Erythroblast (primary cell): ENCODE data around the gene C20orf173.

Experiments used
- DNase-seq, 2 experiments: peaks; one replicate each; lab custom pipeline; 2025; lab: John Stamatoyannopoulos, UW
- GATA1 ChIP-seq: IDR thresholded peaks from 2 replicates; pipeline ENCODE4 v1.6.1; 2011; ENCODE audit warnings: low read depth, mild to moderate bottlenecking, control low read depth, low read length, moderate library complexity
- POLR2A ChIP-seq: IDR thresholded peaks from 2 replicates; pipeline ENCODE4 v1.6.1; 2011; ENCODE audit warnings: mild to moderate bottlenecking, low read length

The C20orf173 gene

DNA sequence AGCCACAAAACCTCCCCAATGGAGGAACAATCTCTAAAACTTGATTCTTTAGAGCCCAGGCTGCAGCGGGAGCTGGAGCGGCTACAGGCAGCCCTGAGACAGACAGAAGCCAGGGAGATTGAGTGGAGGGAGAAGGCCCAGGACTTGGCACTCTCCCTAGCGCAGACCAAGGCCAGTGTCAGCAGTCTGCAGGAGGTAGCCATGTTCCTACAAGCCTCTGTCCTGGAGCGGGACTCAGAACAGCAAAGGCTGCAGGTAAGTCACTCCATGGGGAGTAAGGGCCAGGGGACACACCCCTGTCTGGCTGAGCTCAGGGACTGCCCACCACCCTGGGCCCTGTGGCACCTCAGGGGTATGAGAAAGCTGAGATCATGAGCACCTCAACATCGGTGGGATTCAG, 24.7 kb downstream of the C20orf173 start:
- no peak for DNase-seq
- TF ChIP-seq GATA1: no peak
- TF ChIP-seq POLR2A: no peak

DNA sequence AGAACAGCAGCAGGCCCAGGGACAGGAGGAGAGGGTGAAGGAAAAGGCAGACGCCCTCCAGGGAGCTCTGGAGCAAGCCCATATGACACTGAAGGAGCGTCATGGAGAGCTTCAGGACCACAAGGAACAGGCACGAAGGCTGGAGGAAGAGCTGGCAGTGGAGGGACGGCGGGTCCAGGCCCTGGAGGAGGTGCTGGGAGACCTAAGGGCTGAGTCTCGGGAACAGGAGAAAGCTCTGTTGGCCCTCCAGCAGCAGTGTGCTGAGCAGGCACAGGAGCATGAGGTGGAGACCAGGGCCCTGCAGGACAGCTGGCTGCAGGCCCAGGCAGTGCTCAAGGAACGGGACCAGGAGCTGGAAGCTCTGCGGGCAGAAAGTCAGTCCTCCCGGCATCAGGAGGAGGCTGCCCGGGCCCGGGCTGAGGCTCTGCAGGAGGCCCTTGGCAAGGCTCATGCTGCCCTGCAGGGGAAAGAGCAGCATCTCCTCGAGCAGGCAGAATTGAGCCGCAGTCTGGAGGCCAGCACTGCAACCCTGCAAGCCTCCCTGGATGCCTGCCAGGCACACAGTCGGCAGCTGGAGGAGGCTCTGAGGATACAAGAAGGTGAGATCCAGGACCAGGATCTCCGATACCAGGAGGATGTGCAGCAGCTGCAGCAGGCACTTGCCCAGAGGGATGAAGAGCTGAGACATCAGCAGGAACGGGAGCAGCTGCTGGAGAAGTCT, 25.5 kb downstream of the C20orf173 start:
- no peak for DNase-seq
- no peak for TF ChIP-seq POLR2A
- TF ChIP-seq GATA1: no peak

DNA sequence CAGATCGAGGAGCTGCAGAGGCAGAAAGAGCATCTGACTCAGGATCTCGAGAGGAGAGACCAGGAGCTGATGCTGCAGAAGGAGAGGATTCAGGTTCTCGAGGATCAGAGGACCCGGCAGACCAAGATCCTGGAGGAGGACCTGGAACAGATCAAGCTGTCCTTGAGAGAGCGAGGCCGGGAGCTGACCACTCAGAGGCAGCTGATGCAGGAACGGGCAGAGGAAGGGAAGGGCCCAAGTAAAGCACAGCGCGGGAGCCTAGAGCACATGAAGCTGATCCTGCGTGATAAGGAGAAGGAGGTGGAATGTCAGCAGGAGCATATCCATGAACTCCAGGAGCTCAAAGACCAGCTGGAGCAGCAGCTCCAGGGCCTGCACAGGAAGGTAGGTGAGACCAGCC, 26.2 kb downstream of the C20orf173 start:
- TF ChIP-seq GATA1: no peak
- TF ChIP-seq POLR2A: no peak

DNA sequence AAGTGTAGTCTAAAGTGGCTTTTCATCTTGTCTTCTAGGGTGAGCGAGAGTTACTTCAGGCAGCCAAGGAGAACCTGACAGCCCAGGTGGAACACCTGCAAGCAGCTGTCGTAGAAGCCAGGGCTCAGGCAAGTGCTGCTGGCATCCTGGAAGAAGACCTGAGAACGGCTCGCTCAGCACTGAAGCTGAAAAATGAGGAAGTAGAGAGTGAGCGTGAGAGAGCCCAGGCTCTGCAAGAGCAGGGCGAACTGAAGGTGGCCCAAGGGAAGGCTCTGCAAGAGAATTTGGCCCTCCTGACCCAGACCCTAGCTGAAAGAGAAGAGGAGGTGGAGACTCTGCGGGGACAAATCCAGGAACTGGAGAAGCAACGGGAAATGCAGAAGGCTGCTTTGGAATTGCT, 27.1 kb downstream of the C20orf173 start:
- no peak for DNase-seq
- no peak for TF ChIP-seq POLR2A
- no peak for TF ChIP-seq GATA1

More for the DNA sequence above, 26.2 kb downstream of the C20orf173 start:
- no peak for DNase-seq

DNA sequence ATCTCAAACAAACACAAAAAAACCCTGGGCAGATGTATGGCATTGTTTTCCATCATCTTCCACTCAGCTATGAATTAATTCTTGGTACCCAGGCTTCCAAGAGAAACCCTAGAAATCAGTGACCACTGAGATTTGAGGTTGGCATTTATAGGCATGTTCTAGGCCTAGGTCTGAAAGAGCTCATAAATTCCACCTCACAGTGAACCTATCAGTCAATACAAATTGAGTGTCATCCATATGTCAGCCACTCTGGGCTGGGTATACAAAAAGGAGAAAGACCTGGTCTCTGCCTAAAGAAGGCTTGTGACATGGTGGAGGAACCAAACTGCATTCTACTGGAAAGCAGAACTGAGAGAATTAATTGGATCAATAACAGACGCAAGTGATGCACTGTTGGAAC, 30.2 kb downstream of the C20orf173 start:
- TF ChIP-seq POLR2A (no peak), GATA1 (no peak)

DNA sequence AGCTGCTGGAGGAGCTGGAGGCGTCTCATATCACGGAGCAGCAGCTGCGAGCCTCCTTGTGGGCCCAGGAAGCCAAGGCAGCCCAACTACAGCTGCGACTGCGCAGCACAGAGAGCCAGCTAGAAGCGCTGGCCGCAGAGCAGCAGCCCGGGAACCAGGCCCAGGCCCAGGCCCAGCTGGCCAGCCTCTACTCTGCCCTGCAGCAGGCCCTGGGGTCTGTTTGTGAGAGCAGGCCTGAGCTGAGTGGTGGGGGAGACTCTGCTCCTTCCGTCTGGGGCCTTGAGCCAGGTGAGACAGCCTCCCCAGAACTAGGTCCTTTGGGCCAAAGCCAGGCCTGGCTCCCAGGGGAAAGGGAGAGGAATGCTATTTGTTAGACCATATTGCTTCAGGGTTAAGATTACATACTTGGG, 31.7 kb downstream of the C20orf173 start:
- no peak for DNase-seq
- no peak for TF ChIP-seq GATA1
- TF ChIP-seq POLR2A: no peak

More for the DNA sequence above, 30.2 kb downstream of the C20orf173 start:
- no peak for DNase-seq

DNA sequence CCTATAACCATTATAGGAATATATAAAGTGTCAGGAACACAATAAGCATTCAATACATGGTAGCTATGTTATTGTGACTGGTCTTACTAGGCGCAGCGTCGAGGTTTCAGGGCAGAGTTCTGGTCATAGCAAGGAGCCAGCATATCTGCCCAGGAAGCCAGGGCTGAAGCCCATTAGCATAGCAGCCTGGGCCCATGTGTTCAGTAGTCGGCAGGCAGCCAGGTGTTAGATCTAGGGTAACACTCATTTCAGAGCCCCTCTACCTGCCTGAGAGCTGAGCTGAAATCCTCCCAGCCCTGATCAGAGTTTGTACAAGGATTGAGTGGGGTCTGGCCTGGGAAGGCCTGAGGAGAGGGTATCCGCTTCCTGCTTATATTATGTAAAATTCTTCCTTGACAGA, 32.1 kb downstream of the C20orf173 start:
- DNase-seq: no peak
- no peak for TF ChIP-seq GATA1
- no peak for TF ChIP-seq POLR2A

DNA sequence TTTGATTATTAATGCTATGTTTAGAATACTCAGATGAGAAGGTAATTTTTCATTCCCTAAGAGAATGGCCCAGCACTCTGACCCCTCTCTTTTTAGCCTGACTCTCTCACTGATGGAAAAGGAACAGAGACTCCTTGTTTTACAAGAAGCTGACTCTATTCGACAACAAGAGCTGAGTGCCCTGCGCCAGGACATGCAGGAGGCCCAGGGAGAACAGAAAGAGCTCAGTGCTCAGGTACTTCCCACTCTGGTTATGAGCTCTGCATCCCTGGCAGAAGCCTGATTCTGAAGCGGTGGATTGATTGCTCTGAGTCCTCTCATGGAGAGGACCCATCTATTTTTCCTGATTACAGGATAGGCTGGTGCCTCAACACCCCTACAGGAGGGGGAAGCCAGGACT, 33.0 kb downstream of the C20orf173 start:
- TF ChIP-seq GATA1: no peak
- no peak for TF ChIP-seq POLR2A
- no peak for DNase-seq

DNA sequence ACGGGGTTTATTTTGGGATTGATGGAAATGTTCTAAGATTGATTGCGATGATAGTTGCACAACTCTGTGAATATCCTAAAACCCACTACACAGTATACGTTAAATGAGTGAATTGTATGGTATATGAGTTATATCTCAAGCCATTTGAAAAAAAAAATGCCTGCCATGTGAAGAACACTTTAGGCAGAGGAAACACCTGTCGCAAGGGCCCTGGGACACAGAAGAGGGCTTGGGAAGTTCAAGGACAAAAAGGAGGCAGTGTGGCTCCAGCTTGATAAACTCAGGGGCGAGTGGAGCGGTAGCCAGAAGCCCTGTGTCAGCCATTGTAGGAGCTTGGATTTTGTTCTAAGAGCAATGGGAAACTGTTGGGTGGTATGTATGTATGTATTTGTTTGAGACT, 37.1 kb downstream of the C20orf173 start:
- TF ChIP-seq GATA1 (no peak), POLR2A (no peak)

DNA sequence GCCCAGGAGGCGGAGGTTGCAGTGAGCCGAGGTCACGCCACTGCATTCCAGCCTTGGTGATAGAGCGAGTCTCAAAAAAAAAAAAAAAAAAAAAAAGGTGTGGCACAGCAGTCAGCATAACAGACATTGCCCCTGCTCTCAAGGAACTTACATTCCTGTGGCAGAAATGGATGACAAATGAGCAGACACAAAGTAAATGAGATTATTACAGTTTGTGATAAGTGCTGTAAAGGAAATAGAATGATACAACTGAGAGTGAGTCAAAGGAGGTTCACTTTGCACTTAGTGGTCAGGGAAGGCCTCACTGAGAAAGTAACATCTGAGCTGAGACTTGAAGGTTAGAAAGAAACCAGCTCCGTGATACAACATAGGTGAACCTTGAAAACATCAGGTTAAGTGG, 37.6 kb downstream of the C20orf173 start:
- TF ChIP-seq POLR2A (no peak), GATA1 (no peak)
- DNase-seq: no peak

More for the DNA sequence above, 37.1 kb downstream of the C20orf173 start:
- DNase-seq: no peak

DNA sequence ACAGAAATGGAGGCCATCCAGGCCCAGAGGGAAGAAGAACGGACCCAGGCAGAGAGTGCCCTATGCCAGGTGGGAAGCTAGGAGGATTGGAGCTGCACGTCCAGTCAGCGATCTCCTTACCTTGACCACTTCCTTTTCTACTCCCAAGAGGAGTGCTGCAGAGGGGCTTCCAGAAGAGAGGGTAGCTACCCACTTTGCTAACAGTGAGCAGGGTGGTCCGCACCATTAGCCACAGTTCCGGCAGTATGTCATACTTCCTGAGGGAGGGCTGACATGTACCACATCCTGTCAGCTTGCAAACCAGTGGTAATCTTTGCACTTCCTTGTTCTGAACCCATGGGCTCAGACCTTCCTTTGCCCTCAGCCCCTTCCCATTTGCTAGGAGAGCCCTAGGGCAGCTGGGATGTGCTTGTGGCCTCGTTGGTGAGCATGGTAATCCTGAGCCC, 38.7 kb downstream of the C20orf173 start:
- TF ChIP-seq GATA1 (no peak), POLR2A (no peak)
- no peak for DNase-seq

DNA sequence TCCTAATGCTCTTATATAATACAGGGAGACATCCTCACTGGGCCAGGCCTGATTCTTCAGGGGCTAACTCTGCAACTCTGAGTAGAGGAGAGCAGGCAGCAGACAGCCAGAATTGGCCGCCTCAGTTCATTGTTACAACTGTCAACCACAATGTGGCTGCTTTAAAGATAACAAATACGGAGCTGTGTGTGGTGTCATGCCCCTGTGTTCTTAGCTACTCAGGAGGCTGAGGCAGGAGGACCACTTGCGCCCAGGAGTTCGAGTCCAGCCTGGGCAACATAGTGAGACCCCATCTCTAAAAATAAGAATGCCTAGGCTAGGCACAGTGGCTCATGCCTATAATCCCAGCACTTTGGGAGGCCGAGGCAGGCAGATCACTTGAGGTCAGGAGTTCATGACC, 39.7 kb downstream of the C20orf173 start:
- no peak for TF ChIP-seq POLR2A
- no peak for TF ChIP-seq GATA1
- DNase-seq: no peak

DNA sequence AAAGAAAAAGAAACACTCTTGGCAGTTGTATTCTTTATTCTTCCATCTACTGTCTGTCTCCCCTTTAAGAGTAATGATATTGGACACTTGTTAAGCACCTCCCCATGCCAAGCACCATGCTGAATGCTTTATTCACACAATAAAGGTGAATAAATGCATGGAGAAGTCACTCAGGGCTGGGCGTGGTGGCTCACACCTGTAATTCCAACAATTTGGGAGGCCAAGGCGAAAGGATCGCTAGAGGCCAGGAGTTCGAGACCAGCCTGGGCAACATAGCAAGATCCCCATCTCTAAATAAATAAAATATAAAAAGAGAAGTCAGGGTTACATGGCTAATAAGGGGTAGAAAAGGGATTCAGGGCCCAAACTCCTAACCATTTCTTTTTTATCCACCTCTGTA, 42.0 kb downstream of the C20orf173 start:
- TF ChIP-seq GATA1 (no peak), POLR2A (no peak)
- no peak for DNase-seq

DNA sequence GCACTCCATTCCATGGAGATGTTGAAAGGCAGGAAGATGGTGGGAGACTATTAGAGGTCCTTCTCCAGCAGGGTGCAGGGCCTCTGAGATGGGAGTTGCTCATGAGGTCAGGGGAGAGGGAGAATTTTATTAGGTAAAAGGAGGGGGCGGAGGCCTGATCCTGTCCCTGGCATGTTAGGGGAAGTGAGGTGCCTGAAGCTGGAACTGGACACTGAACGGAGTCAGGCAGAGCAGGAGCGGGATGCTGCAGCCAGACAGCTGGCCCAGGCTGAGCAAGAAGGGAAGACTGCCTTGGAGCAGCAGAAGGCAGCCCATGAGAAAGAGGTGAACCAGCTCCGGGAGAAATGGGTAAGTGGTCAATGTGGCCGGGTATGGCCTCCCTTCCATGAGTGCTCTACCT, 49.7 kb downstream of the C20orf173 start:
- no peak for TF ChIP-seq POLR2A
- no peak for TF ChIP-seq GATA1
- DNase-seq: no peak
